Uterus (tissue), 4 donors: ENCODE data around the gene IL23R. TPM values are rescaled to one million over a fixed set of nuclear protein-coding genes. Genes with fewer than 3 reads are reported as not detected.

Experiments
- DNase-seq, 2 donors: peaks; one replicate each; pipeline ENCODE4 v3.0.0-alpha.2; 2019 to 2020
- H3K27ac ChIP-seq, 2 donors: fragments of 200-600 bp; sonication (generic); 1 replicate in 1 of 2; 2 replicates in 1 of 2; pipeline ENCODE4 v1.5.1; 2016 to 2018
- H3K27me3 ChIP-seq, 2 donors: fragments of 200-600 bp; sonication (generic); one replicate each; pipeline ENCODE4 v1.5.1; 2018 to 2019; ENCODE audit warnings: control low read depth in 1 of 2
- H3K36me3 ChIP-seq, 2 donors: fragments of 200-600 bp; sonication (generic); one replicate each; pipeline ENCODE4 v1.5.1; 2019; ENCODE audit warnings: control low read depth in 1 of 2
- H3K4me1 ChIP-seq, 2 donors: fragments of 200-600 bp; sonication (generic); one replicate each; pipeline ENCODE4 v1.5.1; 2018 to 2019; ENCODE audit warnings: control low read depth in 1 of 2
- H3K4me3 ChIP-seq, 2 donors: fragments of 200-600 bp; sonication (generic); 1 replicate in 1 of 2; 2 replicates in 1 of 2; pipeline ENCODE4 v1.5.1; 2018 to 2019; ENCODE audit warnings: mild to moderate bottlenecking in 1 of 2
- H3K9me3 ChIP-seq, 2 donors: fragments of 200-600 bp; sonication (generic); one replicate each; pipeline ENCODE4 v1.5.1; 2019; ENCODE audit warnings: control low read depth in 1 of 2
- CTCF ChIP-seq, 4 experiments: fragments of 200-600 bp in 2 of 4; fragments of 450-650 bp in 2 of 4; sonication (generic) in 2 of 4; IDR thresholded peaks; one replicate each; pipeline ENCODE4 v1.5.1; 2016 to 2019; ENCODE audit warnings: antibody characterized with exemption in 4 of 4, mild to moderate bottlenecking in 2 of 4, moderate library complexity in 1 of 4
- POLR2A ChIP-seq, 2 donors: fragments of 450-650 bp; IDR thresholded peaks; one replicate each; pipeline ENCODE4 v1.6.1; 2016; ENCODE audit warnings: antibody characterized with exemption in 2 of 2, mild to moderate bottlenecking in 1 of 2, moderate library complexity in 1 of 2
- intact Hi-C: fragments of 100-400 bp; cut with DNase I; formaldehyde crosslinking; loops from one replicate; pipeline ENCODE4 v1.15.1; 2023; ENCODE audit warnings: low total_unique reads
- total RNA-seq, 4 donors: library from RNA; depleted of rRNA in 3 of 4; stranded (reverse); fragments of >200 nt in 3 of 4; gene quantifications; one replicate each; pipeline versions ENCODE4 v1.1.0 to v1.2.4, GENCODE V29; 2014 to 2023
- donor health status: DM: yes; HTN: yes; CAD: no.

Gene IL23R
- total RNA-seq, 4 donors from 2014 or later = 0.21 TPM; not detected in 3

GRCh38 chr1:67216401-67216800 is 50.1 kb downstream of the IL23R start:
- no peaks in the 10 kb centered on the region for H3K9me3 ChIP-seq
- H3K27ac ChIP-seq = no peak overlapping the region
- H3K4me1 ChIP-seq = no peaks in the 10 kb centered on the region
- no peak overlapping the region for H3K4me3 ChIP-seq
- intact Hi-C loops = loop anchor here (10.0 kb wide), 1 partner anchor 278 kb away; no protein-coding TSS in a partner anchor
- no peak for TF ChIP-seq POLR2A (IDR thresholded peaks at IDR 0.05)
- no peak for TF ChIP-seq CTCF (IDR thresholded peaks at IDR 0.05)
- no peak for DNase-seq
- H3K36me3 ChIP-seq = no peaks in the 10 kb centered on the region
- no peaks in the 10 kb centered on the region for H3K27me3 ChIP-seq

- DNase-seq = no peak
- Histone ChIP-seq H3K36me3 (no peaks in the 10 kb centered on the region), H3K4me3 (no peak overlapping the region), H3K27me3 (no peaks in the 10 kb centered on the region), H3K27ac (no peak overlapping the region), H3K9me3 (no peaks in the 10 kb centered on the region), H3K4me1 (no peaks in the 10 kb centered on the region)
- TF ChIP-seq CTCF (IDR thresholded peaks at IDR 0.05) (no peak), POLR2A (IDR thresholded peaks at IDR 0.05) (no peak)
- intact Hi-C loops = loop anchor here (10.0 kb wide), 1 partner anchor 277 kb away; no protein-coding TSS in a partner anchor
Measured at GRCh38 chr1:67217417-67217816, 51.2 kb downstream of the IL23R start.

GRCh38 chr1:67217938-67218337 is 51.7 kb downstream of the IL23R start:
- TF ChIP-seq CTCF (IDR thresholded peaks at IDR 0.05) (no peak), POLR2A (IDR thresholded peaks at IDR 0.05) (no peak)
- H3K9me3 ChIP-seq = no peaks in the 10 kb centered on the region
- H3K27me3 ChIP-seq = no peaks in the 10 kb centered on the region
- intact Hi-C loops = loop anchor here (10.0 kb wide), 1 partner anchor 277 kb away; no protein-coding TSS in a partner anchor
- no peaks in the 10 kb centered on the region for H3K36me3 ChIP-seq
- H3K4me1 ChIP-seq = no peaks in the 10 kb centered on the region
- no peak for DNase-seq
- H3K4me3 ChIP-seq = no peak overlapping the region
- H3K27ac ChIP-seq = no peak overlapping the region

- Histone ChIP-seq H3K9me3 (no peaks in the 10 kb centered on the region), H3K4me1 (no peaks in the 10 kb centered on the region), H3K27me3 (no peaks in the 10 kb centered on the region), H3K27ac (no peak overlapping the region), H3K36me3 (no peaks in the 10 kb centered on the region), H3K4me3 (no peak overlapping the region)
- TF ChIP-seq POLR2A (IDR thresholded peaks at IDR 0.05) = no peak
- no peak for TF ChIP-seq CTCF (IDR thresholded peaks at IDR 0.05)
- no peak for DNase-seq
- intact Hi-C loops = no loop called here
Measured at GRCh38 chr1:67224856-67225255, 58.6 kb downstream of the IL23R start.

GRCh38 chr1:67226688-67227087 is 60.4 kb downstream of the IL23R start:
- Histone ChIP-seq H3K4me1 (no peaks in the 10 kb centered on the region), H3K9me3 (no peaks in the 10 kb centered on the region), H3K36me3 (no peaks in the 10 kb centered on the region), H3K27ac (no peak overlapping the region), H3K4me3 (no peak overlapping the region), H3K27me3 (no peaks in the 10 kb centered on the region)
- intact Hi-C loops = no loop called here
- TF ChIP-seq CTCF (IDR thresholded peaks at IDR 0.05) (no peak), POLR2A (IDR thresholded peaks at IDR 0.05) (no peak)
- DNase-seq = no peak
